ENCODE measurements around the gene TAS1R1. TPM values are rescaled to one million over a fixed set of nuclear protein-coding genes. Genes with fewer than 3 reads are reported as not detected.

TAS1R1 gene
- polyA plus RNA-seq, 2 of the 4 experiments (the other 2 are of a cell fraction): not detected

DNA sequence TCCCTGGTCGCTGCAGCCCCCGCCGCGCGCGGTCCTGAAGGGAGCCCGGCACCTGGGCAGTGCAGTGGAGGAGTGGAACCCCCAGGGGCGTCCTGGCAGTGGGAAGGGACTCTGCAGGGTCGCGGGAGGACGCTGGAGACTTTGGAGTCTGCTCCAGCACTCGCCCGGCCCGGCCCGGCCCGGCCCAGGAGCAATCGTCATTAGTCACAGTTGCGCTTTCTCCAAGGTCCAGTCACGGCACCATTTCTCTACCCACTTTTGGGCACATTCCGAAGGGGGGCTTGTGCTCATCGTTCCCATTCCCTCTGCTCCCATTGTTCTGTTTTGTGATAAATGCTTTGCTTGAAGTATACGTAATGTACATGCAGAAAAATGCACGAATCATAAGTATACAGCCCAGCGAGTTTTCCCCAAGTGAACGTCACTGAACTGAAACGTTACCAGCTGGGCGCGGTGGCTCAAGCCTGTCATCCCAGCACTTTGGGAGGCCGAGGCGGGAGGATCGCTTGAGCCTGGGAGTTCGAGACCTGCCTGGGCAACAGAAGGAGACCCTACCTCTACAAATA, 70.6 kb downstream of the TAS1R1 start:
- DNase-seq (ENCODE audit: low read depth in 1 of 2, low spot score in 1 of 2): peak; percentile 14 to 31
- H3K9me3 ChIP-seq: no peaks in the 10 kb centered on the region
- WGBS (ENCODE audit: missing lambda C conversion rate): 15% methylated on average over 14 of the region's 32 CpGs
- no peak for TF ChIP-seq PHF8 (IDR thresholded peaks at IDR 0.05; ENCODE audit: borderline replicate concordance, low read depth)
- no peak for TF ChIP-seq ZSCAN20 (CRISPR knock-in tag; IDR thresholded peaks at IDR 0.05)
- TF ChIP-seq, protein P1, sequence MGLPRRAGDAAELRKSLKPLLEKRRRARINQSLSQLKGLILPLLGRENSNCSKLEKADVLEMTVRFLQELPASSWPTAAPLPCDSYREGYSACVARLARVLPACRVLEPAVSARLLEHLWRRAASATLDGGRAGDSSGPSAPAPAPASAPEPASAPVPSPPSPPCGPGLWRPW (IDR thresholded peaks at IDR 0.05): no peak
- TF ChIP-seq MAZ (IDR thresholded peaks at IDR 0.05; ENCODE audit: borderline replicate concordance, low read depth, low read length): no peak
- no peak for TF ChIP-seq POLR2AphosphoS2 (conservative IDR thresholded peaks at IDR 0.05; ENCODE audit: low read length)
- TF ChIP-seq POLR2A (IDR thresholded peaks at IDR 0.05; ENCODE audit: low read length): no peak
- no peak for TF ChIP-seq SMC3 (IDR thresholded peaks at IDR 0.05)
- TF ChIP-seq, protein P2, sequence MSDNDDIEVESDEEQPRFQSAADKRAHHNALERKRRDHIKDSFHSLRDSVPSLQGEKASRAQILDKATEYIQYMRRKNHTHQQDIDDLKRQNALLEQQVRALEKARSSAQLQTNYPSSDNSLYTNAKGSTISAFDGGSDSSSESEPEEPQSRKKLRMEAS (IDR thresholded peaks at IDR 0.05): no peak
- TF ChIP-seq CBX8 (IDR thresholded peaks at IDR 0.05): no peak
- no peak for TF ChIP-seq HDAC2 (IDR thresholded peaks at IDR 0.05)
- no peak for TF ChIP-seq HEYL (CRISPR knock-in tag; IDR thresholded peaks at IDR 0.05)
- TF ChIP-seq JUN (IDR thresholded peaks at IDR 0.05): no peak
- TF ChIP-seq NFE2L2 (conservative IDR thresholded peaks at IDR 0.05; ENCODE audit: low read length): no peak
- no peak for TF ChIP-seq JUNB (IDR thresholded peaks at IDR 0.05)
- TF ChIP-seq CHD4 (IDR thresholded peaks at IDR 0.05; ENCODE audit: borderline replicate concordance): no peak
- no peak for FAIRE-seq
- H3K27ac ChIP-seq: peak overlapping the region; percentile 84 to 98
- ATAC-seq: peak; percentile 44 to 46
- ChIA-PET POLR2A (no interaction called here), CTCF (no interaction called here)
- peak overlapping the region; percentile 71 for H3K4me3 ChIP-seq
- H3K4me2 ChIP-seq: peak overlapping the region; percentile 95
- peaks cover 12% of the 10 kb centered on the region; the same call in 2 of the 3 replicates for H3K4me1 ChIP-seq

DNA sequence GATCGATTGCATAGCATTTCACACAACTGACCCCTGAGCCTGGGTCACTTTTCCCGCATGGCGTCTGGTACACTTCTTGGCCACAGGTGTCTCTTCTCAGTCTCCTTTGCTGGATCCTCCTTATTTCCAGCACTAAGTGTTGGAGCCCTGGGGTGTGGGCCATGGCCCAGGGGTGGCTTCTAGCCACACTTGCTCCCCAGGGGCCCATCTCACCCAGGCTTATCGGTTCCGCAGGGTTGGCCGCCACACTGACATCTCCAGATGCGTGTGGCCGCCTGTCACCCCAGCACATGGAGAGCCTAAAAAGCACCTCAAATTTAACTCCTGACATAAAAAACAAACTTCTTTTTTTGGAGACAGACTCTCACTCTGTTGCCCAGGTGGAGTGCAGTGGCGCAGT, 71.9 kb downstream of the TAS1R1 start:
- ChIA-PET CTCF (interaction anchor here (1.0 to 1.2 kb wide), 2 partner anchors 10 to 73 kb away, joined by 3 read pairs; partner anchors contain the start of gene NOL9), POLR2A (no interaction called here)
- WGBS (ENCODE audit: missing lambda C conversion rate): 94% methylated on average over 9 of the region's 9 CpGs
- H3K27ac ChIP-seq: no peak overlapping the region
- TF ChIP-seq HOXA7 (CRISPR knock-in tag; IDR thresholded peaks at IDR 0.05) (no peak), RAD21 (conservative IDR thresholded peaks at IDR 0.05 in 1 of 2, IDR thresholded peaks at IDR 0.05 in 1 of 2) (no peak)
- H3K4me1 ChIP-seq: peaks cover 12% of the 10 kb centered on the region; the same call in 2 of the 3 replicates
- no peak overlapping the region for H3K4me2 ChIP-seq
- DNase-seq (ENCODE audit: low read depth in 1 of 2, low spot score in 1 of 2) (no peak), FAIRE-seq (no peak), ATAC-seq (no peak)
- no peak overlapping the region for H3K4me3 ChIP-seq
- no peaks in the 10 kb centered on the region for H3K9me3 ChIP-seq

DNA sequence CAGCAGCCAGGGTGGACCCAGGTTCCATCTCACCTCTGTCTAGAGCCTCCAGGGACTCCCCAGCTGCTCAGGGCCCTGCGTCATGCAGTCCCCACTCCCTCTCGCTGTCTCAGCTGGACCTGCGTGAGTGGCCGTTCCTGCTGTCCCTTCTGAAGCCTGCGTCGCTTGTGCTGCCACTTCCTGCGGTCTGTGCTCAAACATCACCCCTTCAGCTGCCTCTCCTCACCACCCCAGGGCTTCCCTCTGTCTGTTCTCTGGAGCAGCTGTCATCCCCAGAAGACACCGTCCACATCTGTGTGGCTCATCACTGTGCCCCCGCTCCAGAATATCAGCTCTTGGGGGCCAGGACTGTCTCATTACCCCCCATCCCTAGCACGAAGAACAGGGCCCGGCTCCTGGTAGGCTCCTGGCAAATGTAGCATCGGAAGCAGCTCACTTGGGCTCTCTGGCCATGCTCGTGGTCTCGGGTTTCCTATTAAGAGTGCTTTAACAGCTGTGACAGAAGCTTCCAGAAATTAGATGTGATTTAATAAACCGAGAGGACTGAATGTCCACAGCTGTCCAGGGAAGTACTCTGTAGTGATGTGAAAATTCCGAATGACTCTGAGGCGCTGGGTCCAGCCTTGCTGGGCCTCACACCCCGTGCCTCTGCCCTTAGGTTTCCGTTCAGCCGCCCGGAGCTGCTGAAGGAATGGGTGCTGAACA, 72.9 kb downstream of the TAS1R1 start:
- ChIA-PET CTCF (interaction anchor here (1.0 kb wide), 2 partner anchors 74 to 139 kb away, joined by 3 read pairs; partner anchors contain the start of gene NOL9), POLR2A (no interaction called here)
- H3K4me2 ChIP-seq: no peak overlapping the region
- no peaks in the 10 kb centered on the region for H3K9me3 ChIP-seq
- no peak overlapping the region for H3K27ac ChIP-seq
- peaks cover 12% of the 10 kb centered on the region; the same call in 2 of the 3 replicates for H3K4me1 ChIP-seq
- H3K4me3 ChIP-seq: no peak overlapping the region
- FAIRE-seq (no peak), DNase-seq (ENCODE audit: low read depth in 1 of 2, low spot score in 1 of 2) (no peak), ATAC-seq (no peak)
- 89% methylated on average over 17 of the region's 21 CpGs for WGBS (ENCODE audit: missing lambda C conversion rate)
- TF ChIP-seq MAZ (IDR thresholded peaks at IDR 0.05; ENCODE audit: borderline replicate concordance, low read depth, low read length): no peak
- TF ChIP-seq HOXA7 (CRISPR knock-in tag; IDR thresholded peaks at IDR 0.05): no peak
- TF ChIP-seq RNF2 (IDR thresholded peaks at IDR 0.05; ENCODE audit: borderline replicate concordance, low read depth): no peak
- TF ChIP-seq, protein P3, sequence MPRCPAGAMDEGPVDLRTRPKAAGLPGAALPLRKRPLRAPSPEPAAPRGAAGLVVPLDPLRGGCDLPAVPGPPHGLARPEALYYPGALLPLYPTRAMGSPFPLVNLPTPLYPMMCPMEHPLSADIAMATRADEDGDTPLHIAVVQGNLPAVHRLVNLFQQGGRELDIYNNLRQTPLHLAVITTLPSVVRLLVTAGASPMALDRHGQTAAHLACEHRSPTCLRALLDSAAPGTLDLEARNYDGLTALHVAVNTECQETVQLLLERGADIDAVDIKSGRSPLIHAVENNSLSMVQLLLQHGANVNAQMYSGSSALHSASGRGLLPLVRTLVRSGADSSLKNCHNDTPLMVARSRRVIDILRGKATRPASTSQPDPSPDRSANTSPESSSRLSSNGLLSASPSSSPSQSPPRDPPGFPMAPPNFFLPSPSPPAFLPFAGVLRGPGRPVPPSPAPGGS (IDR thresholded peaks at IDR 0.05): no peak

Data from A549 (cell line).